WTC11 (cell line): Measurements from ENCODE around the gene KHK.

Source experiments
- TCF7 ChIP-seq: sonication (generic); formaldehyde crosslinking; IDR thresholded peaks from 2 replicates; pipeline ENCODE4 v1.8.0; 2022; ENCODE audit warnings: mild to moderate bottlenecking, low read depth, missing genetic modification reagents, moderate library complexity
- TF ChIP-seq, protein P1 (sequence below): fragments of 200-600 bp; IDR thresholded peaks from 2 replicates; pipeline ENCODE4 v1.8.0; 2022; ENCODE audit warnings: antibody characterized with exemption
- TF ChIP-seq, protein P2 (sequence below): fragments of 250-450 bp; sonication (Bioruptor Pico); IDR thresholded peaks from 2 replicates; pipeline ENCODE4 v1.8.0; 2021; ENCODE audit warnings: mild to moderate bottlenecking
- TF ChIP-seq, protein P3 (sequence below): fragments of 250-450 bp; sonication (Bioruptor Pico); IDR thresholded peaks from 2 replicates; pipeline ENCODE4 v2.1.2; 2022; ENCODE audit warnings: mild to moderate bottlenecking, moderate library complexity

DNA sequence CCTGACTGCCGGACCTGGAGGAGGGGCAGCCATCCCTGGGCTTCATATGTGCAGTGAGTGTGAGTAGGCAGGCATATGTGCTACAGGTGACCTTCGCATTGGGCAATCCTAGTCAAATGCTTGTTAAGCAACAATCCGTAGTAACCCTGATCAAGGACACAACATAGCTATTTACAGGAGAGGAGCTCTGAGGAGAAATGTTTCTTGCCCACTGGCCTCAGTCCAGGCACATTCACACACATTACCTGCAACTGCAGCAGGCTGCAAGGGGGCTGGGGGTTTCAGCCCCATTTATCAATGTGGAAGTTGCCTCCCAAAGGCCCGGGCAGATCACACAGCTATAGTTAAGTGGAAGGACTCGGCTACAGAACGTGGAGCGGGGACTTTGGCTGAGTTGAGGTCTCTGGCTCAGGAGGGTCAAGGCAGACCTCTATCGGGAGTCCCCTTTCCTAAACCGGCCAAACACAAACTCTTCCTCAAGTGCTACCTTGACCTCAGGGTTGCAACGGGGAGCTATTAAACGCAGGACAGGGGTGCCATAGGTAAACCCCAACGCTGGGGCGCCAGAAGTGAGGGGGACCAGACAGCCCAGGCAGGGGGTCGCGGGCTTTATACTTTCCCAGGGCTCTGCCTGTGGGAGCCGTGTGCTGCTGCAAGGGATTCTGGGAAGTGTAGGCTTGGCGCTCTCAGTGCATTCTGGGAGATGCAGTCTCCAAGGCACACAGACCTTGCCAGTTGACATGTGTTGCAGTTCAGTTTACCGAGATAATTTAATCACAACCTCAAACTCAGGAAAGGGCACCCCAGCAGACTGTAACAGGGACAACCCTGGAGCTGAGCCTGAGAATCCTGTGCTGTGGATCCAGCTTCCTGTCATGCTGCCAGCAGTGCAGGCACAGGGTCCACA is 9.4 kb downstream of the KHK start:
- TF ChIP-seq, protein P1, sequence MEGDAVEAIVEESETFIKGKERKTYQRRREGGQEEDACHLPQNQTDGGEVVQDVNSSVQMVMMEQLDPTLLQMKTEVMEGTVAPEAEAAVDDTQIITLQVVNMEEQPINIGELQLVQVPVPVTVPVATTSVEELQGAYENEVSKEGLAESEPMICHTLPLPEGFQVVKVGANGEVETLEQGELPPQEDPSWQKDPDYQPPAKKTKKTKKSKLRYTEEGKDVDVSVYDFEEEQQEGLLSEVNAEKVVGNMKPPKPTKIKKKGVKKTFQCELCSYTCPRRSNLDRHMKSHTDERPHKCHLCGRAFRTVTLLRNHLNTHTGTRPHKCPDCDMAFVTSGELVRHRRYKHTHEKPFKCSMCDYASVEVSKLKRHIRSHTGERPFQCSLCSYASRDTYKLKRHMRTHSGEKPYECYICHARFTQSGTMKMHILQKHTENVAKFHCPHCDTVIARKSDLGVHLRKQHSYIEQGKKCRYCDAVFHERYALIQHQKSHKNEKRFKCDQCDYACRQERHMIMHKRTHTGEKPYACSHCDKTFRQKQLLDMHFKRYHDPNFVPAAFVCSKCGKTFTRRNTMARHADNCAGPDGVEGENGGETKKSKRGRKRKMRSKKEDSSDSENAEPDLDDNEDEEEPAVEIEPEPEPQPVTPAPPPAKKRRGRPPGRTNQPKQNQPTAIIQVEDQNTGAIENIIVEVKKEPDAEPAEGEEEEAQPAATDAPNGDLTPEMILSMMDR = no peak
- TF ChIP-seq, protein P2, sequence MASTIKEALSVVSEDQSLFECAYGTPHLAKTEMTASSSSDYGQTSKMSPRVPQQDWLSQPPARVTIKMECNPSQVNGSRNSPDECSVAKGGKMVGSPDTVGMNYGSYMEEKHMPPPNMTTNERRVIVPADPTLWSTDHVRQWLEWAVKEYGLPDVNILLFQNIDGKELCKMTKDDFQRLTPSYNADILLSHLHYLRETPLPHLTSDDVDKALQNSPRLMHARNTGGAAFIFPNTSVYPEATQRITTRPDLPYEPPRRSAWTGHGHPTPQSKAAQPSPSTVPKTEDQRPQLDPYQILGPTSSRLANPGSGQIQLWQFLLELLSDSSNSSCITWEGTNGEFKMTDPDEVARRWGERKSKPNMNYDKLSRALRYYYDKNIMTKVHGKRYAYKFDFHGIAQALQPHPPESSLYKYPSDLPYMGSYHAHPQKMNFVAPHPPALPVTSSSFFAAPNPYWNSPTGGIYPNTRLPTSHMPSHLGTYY (CRISPR knock-in tag) = no peak
- TF ChIP-seq, protein P3, sequence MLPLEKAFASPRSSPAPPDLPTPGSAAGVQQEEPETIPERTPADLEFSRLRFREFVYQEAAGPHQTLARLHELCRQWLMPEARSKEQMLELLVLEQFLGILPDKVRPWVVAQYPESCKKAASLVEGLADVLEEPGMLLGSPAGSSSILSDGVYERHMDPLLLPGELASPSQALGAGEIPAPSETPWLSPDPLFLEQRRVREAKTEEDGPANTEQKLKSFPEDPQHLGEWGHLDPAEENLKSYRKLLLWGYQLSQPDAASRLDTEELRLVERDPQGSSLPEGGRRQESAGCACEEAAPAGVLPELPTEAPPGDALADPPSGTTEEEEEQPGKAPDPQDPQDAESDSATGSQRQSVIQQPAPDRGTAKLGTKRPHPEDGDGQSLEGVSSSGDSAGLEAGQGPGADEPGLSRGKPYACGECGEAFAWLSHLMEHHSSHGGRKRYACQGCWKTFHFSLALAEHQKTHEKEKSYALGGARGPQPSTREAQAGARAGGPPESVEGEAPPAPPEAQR (CRISPR knock-in tag) = no peak
- TF ChIP-seq TCF7 (CRISPR knock-in tag) = no peak
